Neural crest cell (in vitro differentiated cells): ENCODE data around the gene MLKL. TPM values are rescaled to one million over a fixed set of nuclear protein-coding genes. Genes with fewer than 3 reads are reported as not detected.

ENCODE experiments used
- DNase-seq: peaks from one replicate; pipeline ENCODE4 v3.0.0; 2021; ENCODE audit warnings: low read depth, mixed read lengths, low spot score
- H3K27ac Mint-ChIP-seq: one replicate; pipeline ENCODE4 v1.8.0; 2021; ENCODE audit warnings: mild to moderate bottlenecking, mixed read lengths; ENCODE audit not compliant: unreplicated experiment
- H3K27me3 Mint-ChIP-seq: 2 replicates; pipeline ENCODE4 v1.8.0; 2021; ENCODE audit warnings: low read depth, mild to moderate bottlenecking, mixed read lengths
- H3K36me3 Mint-ChIP-seq: 2 replicates; pipeline ENCODE4 v1.8.0; 2021; ENCODE audit warnings: low read depth, mild to moderate bottlenecking, mixed read lengths
- H3K4me1 Mint-ChIP-seq: 2 replicates; pipeline ENCODE4 v1.8.0; 2021; ENCODE audit warnings: mixed read lengths
- H3K4me3 Mint-ChIP-seq: one replicate; pipeline ENCODE4 v1.8.0; 2021; ENCODE audit warnings: mild to moderate bottlenecking, mixed read lengths
- H3K9me3 Mint-ChIP-seq: 2 replicates; pipeline ENCODE4 v1.8.0; 2021; ENCODE audit warnings: mixed read lengths
- total RNA-seq: library from RNA; stranded (reverse); gene quantifications from 2 replicates; pipeline ENCODE4 v1.2.1, GENCODE V29; 2021
- TF ChIP-seq, protein P1 (sequence below): fragments of 200-600 bp; sonication (generic); conservative IDR thresholded peaks from 2 replicates; pipeline ENCODE4 v1.5.0; 2021; ENCODE audit warnings: antibody characterized with exemption, mild to moderate bottlenecking

Gene MLKL
- total RNA-seq, 1 donor from 2014 or later: not detected

GRCh38 chr16:74731853-74732477 is 31.3 kb upstream of the MLKL start:
- no peaks in the 10 kb centered on the region for H3K36me3 Mint-ChIP-seq
- TF ChIP-seq, protein P1, sequence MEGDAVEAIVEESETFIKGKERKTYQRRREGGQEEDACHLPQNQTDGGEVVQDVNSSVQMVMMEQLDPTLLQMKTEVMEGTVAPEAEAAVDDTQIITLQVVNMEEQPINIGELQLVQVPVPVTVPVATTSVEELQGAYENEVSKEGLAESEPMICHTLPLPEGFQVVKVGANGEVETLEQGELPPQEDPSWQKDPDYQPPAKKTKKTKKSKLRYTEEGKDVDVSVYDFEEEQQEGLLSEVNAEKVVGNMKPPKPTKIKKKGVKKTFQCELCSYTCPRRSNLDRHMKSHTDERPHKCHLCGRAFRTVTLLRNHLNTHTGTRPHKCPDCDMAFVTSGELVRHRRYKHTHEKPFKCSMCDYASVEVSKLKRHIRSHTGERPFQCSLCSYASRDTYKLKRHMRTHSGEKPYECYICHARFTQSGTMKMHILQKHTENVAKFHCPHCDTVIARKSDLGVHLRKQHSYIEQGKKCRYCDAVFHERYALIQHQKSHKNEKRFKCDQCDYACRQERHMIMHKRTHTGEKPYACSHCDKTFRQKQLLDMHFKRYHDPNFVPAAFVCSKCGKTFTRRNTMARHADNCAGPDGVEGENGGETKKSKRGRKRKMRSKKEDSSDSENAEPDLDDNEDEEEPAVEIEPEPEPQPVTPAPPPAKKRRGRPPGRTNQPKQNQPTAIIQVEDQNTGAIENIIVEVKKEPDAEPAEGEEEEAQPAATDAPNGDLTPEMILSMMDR: no peak
- peaks cover 12% of the 10 kb centered on the region for H3K4me1 Mint-ChIP-seq
- peaks cover 2% of the 10 kb centered on the region for H3K9me3 Mint-ChIP-seq
- DNase-seq: no peak
- no peak overlapping the region for H3K27ac Mint-ChIP-seq
- no peak overlapping the region for H3K4me3 Mint-ChIP-seq
- no peaks in the 10 kb centered on the region for H3K27me3 Mint-ChIP-seq

DNA sequence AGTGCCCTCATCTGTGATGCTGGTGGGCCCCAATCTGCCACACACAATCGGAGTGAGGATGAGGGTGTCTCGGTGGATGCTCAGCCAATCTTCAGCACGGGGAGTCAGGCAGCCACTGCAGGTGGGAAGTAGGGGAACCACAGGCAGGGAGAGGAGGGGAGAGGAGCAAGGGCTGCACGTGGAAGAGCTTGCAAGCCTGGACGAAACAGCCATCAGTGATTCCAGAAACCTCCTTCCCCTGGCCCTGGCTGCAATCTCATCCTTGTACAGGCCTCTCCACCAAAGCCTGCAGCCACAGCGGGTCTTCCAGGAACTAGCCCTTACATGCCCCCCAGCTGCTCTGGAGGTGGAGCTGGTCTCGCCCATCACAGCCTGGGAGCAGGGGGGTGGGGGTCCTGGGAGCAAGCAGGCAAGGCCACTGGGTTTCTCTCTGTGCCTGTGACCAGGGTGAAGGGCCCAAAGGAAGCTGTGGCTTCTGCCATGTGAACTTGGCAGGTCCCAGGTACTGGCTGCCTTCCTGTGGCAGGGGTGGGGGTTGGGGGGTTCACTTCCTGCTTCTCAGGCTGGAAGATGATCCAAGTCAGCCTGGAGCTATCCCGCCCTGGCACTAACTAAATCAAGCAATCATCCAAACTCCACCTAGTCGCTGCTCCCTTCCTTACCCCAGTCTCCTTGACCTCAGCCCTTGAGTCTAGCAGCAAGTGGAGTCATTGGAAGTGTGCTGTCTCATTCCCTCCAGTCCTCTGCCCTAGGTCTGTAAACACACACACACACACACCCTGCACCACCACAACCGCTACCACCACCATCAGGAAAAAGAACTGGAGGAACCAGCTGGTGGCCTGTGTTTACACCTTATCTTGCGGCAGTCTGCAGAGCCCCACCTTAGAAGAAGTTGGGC is 29.4 kb upstream of the MLKL start:
- H3K9me3 Mint-ChIP-seq: peaks cover 2% of the 10 kb centered on the region
- peak overlapping the region; percentile 58 for H3K27ac Mint-ChIP-seq
- no peaks in the 10 kb centered on the region for H3K27me3 Mint-ChIP-seq
- TF ChIP-seq, protein P1: no peak
- no peaks in the 10 kb centered on the region for H3K36me3 Mint-ChIP-seq
- H3K4me3 Mint-ChIP-seq: no peak overlapping the region
- no peak for DNase-seq
- H3K4me1 Mint-ChIP-seq: peaks cover 10% of the 10 kb centered on the region

DNA sequence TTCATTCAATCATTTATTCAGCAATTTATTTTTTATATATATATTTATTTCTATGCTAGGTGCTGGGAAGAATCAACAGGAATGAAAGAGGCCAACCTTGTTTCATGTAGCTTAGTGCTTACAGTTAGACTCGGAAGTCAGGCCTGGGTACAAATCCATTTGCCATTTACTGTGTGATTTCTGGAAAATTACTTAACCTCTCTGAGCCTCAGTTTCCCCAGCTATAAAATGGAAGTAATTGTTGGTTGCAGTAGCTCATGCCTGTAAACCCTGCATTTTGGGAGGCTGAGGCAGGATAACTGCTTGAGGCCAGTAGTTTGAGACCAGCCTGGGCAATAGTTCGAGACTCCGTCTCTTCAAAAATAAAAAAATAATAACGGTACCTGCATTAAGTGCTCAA is 27.2 kb upstream of the MLKL start:
- Mint-ChIP-seq H3K9me3 (peaks cover 2% of the 10 kb centered on the region), H3K27me3 (no peaks in the 10 kb centered on the region), H3K36me3 (no peaks in the 10 kb centered on the region), H3K4me3 (no peak overlapping the region), H3K4me1 (peaks cover 12% of the 10 kb centered on the region), H3K27ac (no peak overlapping the region)
- TF ChIP-seq, protein P1: no peak
- no peak for DNase-seq

DNA sequence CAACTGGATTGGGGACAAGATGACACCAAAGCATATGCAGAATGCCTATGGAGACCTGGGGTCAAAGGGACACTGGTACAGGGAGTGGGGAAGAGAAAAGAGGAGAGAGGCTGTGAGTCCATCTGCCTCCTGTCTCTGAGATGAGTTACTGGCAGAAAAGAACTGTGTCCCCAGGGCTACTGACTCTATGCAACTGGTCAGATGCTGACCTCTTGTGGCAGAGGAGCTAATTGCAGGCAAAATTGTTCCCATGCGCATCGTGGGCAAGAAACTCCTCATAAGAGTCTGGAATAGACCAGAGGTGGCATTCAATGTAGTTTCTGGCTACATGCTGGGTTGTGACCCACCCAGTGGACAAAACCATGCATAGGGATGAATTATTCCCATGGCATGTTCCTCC is 26.1 kb upstream of the MLKL start:
- Mint-ChIP-seq H3K4me3 (no peak overlapping the region), H3K27me3 (no peaks in the 10 kb centered on the region), H3K4me1 (peaks cover 12% of the 10 kb centered on the region), H3K9me3 (peaks cover 2% of the 10 kb centered on the region), H3K27ac (no peak overlapping the region), H3K36me3 (no peaks in the 10 kb centered on the region)
- DNase-seq: peak; percentile 48
- TF ChIP-seq, protein P1: peak; percentile 61

GRCh38 chr16:74725651-74726455 is 25.2 kb upstream of the MLKL start:
- no peak overlapping the region for H3K4me3 Mint-ChIP-seq
- peaks cover 12% of the 10 kb centered on the region for H3K4me1 Mint-ChIP-seq
- TF ChIP-seq, protein P1: no peak
- DNase-seq: no peak
- no peak overlapping the region for H3K27ac Mint-ChIP-seq
- H3K9me3 Mint-ChIP-seq: peaks cover 2% of the 10 kb centered on the region
- no peaks in the 10 kb centered on the region for H3K27me3 Mint-ChIP-seq
- no peaks in the 10 kb centered on the region for H3K36me3 Mint-ChIP-seq
